ENCODE data around the gene EGFLAM.

DNA sequence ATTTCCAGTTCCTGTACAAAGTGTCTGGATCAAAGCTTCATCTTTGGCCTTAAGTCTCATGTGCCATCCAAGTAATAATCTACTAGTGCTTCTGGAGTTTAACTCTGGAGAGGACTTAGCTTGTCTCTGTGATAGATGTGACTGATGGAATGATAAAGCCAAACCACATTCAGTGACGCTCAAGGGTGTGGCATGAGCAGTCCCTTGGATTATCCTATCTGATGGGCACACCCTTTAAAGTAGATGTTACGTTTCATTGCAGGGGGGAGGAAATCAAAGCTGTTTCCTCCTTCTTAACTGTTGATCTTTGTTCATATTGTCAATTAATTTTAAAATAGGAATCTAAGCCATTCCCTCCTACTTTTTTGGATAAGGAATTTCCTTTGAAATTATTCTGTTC, 8.5 kb upstream of the EGFLAM start:
- TF ChIP-seq, protein P1, sequence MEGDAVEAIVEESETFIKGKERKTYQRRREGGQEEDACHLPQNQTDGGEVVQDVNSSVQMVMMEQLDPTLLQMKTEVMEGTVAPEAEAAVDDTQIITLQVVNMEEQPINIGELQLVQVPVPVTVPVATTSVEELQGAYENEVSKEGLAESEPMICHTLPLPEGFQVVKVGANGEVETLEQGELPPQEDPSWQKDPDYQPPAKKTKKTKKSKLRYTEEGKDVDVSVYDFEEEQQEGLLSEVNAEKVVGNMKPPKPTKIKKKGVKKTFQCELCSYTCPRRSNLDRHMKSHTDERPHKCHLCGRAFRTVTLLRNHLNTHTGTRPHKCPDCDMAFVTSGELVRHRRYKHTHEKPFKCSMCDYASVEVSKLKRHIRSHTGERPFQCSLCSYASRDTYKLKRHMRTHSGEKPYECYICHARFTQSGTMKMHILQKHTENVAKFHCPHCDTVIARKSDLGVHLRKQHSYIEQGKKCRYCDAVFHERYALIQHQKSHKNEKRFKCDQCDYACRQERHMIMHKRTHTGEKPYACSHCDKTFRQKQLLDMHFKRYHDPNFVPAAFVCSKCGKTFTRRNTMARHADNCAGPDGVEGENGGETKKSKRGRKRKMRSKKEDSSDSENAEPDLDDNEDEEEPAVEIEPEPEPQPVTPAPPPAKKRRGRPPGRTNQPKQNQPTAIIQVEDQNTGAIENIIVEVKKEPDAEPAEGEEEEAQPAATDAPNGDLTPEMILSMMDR (IDR thresholded peaks at IDR 0.05; ENCODE audit: poor library complexity, severe bottlenecking): no peak
- no peak for TF ChIP-seq POLR2AphosphoS5 (IDR thresholded peaks at IDR 0.05)
- no peak for TF ChIP-seq RAD21 (conservative IDR thresholded peaks at IDR 0.05)

Measured in neural cell (in vitro differentiated cells).